HepG2 (cell line): ENCODE data around the gene CPPED1. TPM values are rescaled to one million over a fixed set of nuclear protein-coding genes. Genes with fewer than 3 reads are reported as not detected.

Source experiments
- ATF5 ChIP-seq: sonication (generic); formaldehyde crosslinking; IDR thresholded peaks from 2 replicates; pipeline ENCODE4 v1.4.0; 2020; ENCODE audit warnings: mild to moderate bottlenecking, low read depth, missing genetic modification reagents
- DNMT3B ChIP-seq: conservative IDR thresholded peaks from 2 replicates; pipeline ENCODE4 v1.6.1; 2016; ENCODE audit warnings: missing biosample characterization, control low read depth
- FOXM1 ChIP-seq: sonication (generic); formaldehyde crosslinking; IDR thresholded peaks from 2 replicates; pipeline ENCODE4 v1.5.0; 2020; ENCODE audit warnings: missing genetic modification reagents
- NCOA1 ChIP-seq: sonication (generic); formaldehyde crosslinking; IDR thresholded peaks from 2 replicates; pipeline ENCODE4 v1.9.0; 2021; ENCODE audit warnings: missing genetic modification reagents
- SKI ChIP-seq: fragments of 450-650 bp; IDR thresholded peaks from one replicate; pipeline ENCODE4 v1.6.1; 2018; ENCODE audit warnings: mild to moderate bottlenecking; ENCODE audit not compliant: partially characterized antibody
- SMARCE1 ChIP-seq: fragments of 450-650 bp; IDR thresholded peaks from 2 replicates; pipeline ENCODE4 v1.6.1; 2017; ENCODE audit warnings: borderline replicate concordance
- ZBTB34 ChIP-seq: sonication (generic); formaldehyde crosslinking; IDR thresholded peaks from 2 replicates; pipeline ENCODE4 v1.8.0; 2022; ENCODE audit warnings: mild to moderate bottlenecking, missing genetic modification reagents
- ZFP36 ChIP-seq: fragments of 150-350 bp; IDR thresholded peaks from 2 replicates; pipeline ENCODE4 v1.6.1; 2018; ENCODE audit warnings: borderline replicate concordance, low read length, low read depth; ENCODE audit not compliant: partially characterized antibody
- ZFY ChIP-seq: sonication (generic); formaldehyde crosslinking; IDR thresholded peaks from 2 replicates; pipeline ENCODE4 v1.4.0; 2020; ENCODE audit warnings: missing genetic modification reagents
- ZNF232 ChIP-seq: sonication (generic); formaldehyde crosslinking; IDR thresholded peaks from 2 replicates; pipeline ENCODE4 v1.4.0; 2020; ENCODE audit warnings: missing genetic modification reagents, borderline replicate concordance
- ZNF362 ChIP-seq: sonication (generic); formaldehyde crosslinking; IDR thresholded peaks from 2 replicates; pipeline ENCODE4 v1.4.0; 2020; ENCODE audit warnings: missing genetic modification reagents, mild to moderate bottlenecking, borderline replicate concordance
- ZNF431 ChIP-seq: sonication (generic); formaldehyde crosslinking; IDR thresholded peaks from 2 replicates; pipeline ENCODE4 v1.9.0; 2022; ENCODE audit warnings: missing genetic modification reagents, low read depth, mild to moderate bottlenecking, borderline replicate concordance
- polyA plus RNA-seq, 8 experiments: library from polyadenylated mRNA; depleted of rRNA in 3 of 8; stranded (reverse) in 7 of 8; unstranded in 1 of 8; fragments of >200 nt; fragmentation: Illumina TruSeq in 4 of 8; extraction: Trizol in 4 of 8; gene quantifications; 2 replicates each; pipeline versions ENCODE4 v1.2.1 to v1.2.3, GENCODE V29; 2011 to 2016; ENCODE audit warnings: low read depth in 4 of 8, missing spikeins in 1 of 8, mixed read lengths in 1 of 8; ENCODE audit not compliant: insufficient read depth in 1 of 8
- total RNA-seq, 5 experiments: library from RNA; depleted of rRNA; stranded (reverse); fragments of >200 nt; fragmentation: Illumina TruSeq; extraction: Trizol; gene quantifications; 2 replicates each; pipeline ENCODE4 v1.2.3, GENCODE V29; 2016; ENCODE audit warnings: low read depth in 1 of 5
- TF ChIP-seq, protein P1 (sequence below): sonication (generic); formaldehyde crosslinking; IDR thresholded peaks from 2 replicates; pipeline ENCODE4 v1.4.0; 2020; ENCODE audit warnings: missing genetic modification reagents
- TF ChIP-seq, protein P2 (sequence below): sonication (generic); formaldehyde crosslinking; IDR thresholded peaks from 2 replicates; pipeline ENCODE4 v1.4.0; 2020; ENCODE audit warnings: mild to moderate bottlenecking, missing genetic modification reagents
- TF ChIP-seq, protein P3 (sequence below): sonication (generic); formaldehyde crosslinking; IDR thresholded peaks from 2 replicates; pipeline ENCODE4 v1.5.1; 2020; ENCODE audit warnings: mild to moderate bottlenecking, missing genetic modification reagents, moderate library complexity
- TF ChIP-seq, protein P4 (sequence below): sonication (generic); formaldehyde crosslinking; IDR thresholded peaks from 2 replicates; pipeline ENCODE4 v1.4.0; 2020; ENCODE audit warnings: missing genetic modification reagents

Gene CPPED1
- total and polyA plus RNA-seq, 2 of the 13 experiments (the other 11 are each of a cell fraction or from before 2014, with no cell fraction given) = 66.6 to 71.3 TPM

GRCh38 chr16:12758670-12759558, 44.8 kb downstream of the CPPED1 start (continued):
- no peak for TF ChIP-seq SMARCE1
- TF ChIP-seq ZFP36 = no peak
- no peak for TF ChIP-seq DNMT3B (CRISPR knock-in tag)
- TF ChIP-seq NCOA1 (CRISPR knock-in tag) = no peak
- 0 out of 2 replicates have a peak, but pooled peaks have one; percentile 52 for TF ChIP-seq ZNF232 (CRISPR knock-in tag)
- TF ChIP-seq, protein P1, sequence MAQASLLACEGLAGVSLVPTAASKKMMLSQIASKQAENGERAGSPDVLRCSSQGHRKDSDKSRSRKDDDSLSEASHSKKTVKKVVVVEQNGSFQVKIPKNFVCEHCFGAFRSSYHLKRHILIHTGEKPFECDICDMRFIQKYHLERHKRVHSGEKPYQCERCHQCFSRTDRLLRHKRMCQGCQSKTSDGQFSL = 0 out of 2 replicates have a peak, but pooled peaks have one; percentile 43
- TF ChIP-seq FOXM1 (CRISPR knock-in tag) = no peak
- peak; percentile 30; the same call in 1 of the 2 replicates for TF ChIP-seq ZNF362 (CRISPR knock-in tag)
- TF ChIP-seq ZBTB34 (CRISPR knock-in tag) = 0 out of 2 replicates have a peak, but pooled peaks have one; percentile 21
- TF ChIP-seq, protein P2, sequence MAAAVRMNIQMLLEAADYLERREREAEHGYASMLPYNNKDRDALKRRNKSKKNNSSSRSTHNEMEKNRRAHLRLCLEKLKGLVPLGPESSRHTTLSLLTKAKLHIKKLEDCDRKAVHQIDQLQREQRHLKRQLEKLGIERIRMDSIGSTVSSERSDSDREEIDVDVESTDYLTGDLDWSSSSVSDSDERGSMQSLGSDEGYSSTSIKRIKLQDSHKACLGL = no peak
- TF ChIP-seq ZNF431 = no peak
- TF ChIP-seq, protein P3, sequence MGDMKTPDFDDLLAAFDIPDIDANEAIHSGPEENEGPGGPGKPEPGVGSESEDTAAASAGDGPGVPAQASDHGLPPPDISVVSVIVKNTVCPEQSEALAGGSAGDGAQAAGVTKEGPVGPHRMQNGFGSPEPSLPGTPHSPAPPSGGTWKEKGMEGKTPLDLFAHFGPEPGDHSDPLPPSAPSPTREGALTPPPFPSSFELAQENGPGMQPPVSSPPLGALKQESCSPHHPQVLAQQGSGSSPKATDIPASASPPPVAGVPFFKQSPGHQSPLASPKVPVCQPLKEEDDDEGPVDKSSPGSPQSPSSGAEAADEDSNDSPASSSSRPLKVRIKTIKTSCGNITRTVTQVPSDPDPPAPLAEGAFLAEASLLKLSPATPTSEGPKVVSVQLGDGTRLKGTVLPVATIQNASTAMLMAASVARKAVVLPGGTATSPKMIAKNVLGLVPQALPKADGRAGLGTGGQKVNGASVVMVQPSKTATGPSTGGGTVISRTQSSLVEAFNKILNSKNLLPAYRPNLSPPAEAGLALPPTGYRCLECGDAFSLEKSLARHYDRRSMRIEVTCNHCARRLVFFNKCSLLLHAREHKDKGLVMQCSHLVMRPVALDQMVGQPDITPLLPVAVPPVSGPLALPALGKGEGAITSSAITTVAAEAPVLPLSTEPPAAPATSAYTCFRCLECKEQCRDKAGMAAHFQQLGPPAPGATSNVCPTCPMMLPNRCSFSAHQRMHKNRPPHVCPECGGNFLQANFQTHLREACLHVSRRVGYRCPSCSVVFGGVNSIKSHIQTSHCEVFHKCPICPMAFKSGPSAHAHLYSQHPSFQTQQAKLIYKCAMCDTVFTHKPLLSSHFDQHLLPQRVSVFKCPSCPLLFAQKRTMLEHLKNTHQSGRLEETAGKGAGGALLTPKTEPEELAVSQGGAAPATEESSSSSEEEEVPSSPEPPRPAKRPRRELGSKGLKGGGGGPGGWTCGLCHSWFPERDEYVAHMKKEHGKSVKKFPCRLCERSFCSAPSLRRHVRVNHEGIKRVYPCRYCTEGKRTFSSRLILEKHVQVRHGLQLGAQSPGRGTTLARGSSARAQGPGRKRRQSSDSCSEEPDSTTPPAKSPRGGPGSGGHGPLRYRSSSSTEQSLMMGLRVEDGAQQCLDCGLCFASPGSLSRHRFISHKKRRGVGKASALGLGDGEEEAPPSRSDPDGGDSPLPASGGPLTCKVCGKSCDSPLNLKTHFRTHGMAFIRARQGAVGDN (CRISPR knock-in tag) = peak; percentile 27; the same call in 1 of the 2 replicates
- TF ChIP-seq SKI = peak; percentile 51
- TF ChIP-seq, protein P4, sequence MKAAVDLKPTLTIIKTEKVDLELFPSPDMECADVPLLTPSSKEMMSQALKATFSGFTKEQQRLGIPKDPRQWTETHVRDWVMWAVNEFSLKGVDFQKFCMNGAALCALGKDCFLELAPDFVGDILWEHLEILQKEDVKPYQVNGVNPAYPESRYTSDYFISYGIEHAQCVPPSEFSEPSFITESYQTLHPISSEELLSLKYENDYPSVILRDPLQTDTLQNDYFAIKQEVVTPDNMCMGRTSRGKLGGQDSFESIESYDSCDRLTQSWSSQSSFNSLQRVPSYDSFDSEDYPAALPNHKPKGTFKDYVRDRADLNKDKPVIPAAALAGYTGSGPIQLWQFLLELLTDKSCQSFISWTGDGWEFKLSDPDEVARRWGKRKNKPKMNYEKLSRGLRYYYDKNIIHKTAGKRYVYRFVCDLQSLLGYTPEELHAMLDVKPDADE (CRISPR knock-in tag) = no peak
- peak; percentile 42 for TF ChIP-seq ZFY
- 0 out of 2 replicates have a peak, but pooled peaks have one; percentile 18 for TF ChIP-seq ATF5 (CRISPR knock-in tag)
